ENCODE data around the gene KCTD11.

- TF ChIP-seq CTCF (IDR thresholded peaks at IDR 0.05) (no peak), EZH2 (IDR thresholded peaks at IDR 0.05; ENCODE audit: borderline replicate concordance, insufficient read depth, low read depth, low read length, poor library complexity, severe bottlenecking) (no peak)
Observed at GRCh38 chr17:7354262-7354843, 2.4 kb downstream of the KCTD11 start.
